Activated CD4-positive, alpha-beta memory T cell treated with anti-CD3 and anti-CD28 coated beads, Interleukin-2, amount 10 ng/mL, durations not matched to agents 7 days and 5 days (primary cell): ENCODE results near the gene LTBP3. TPM values are rescaled to one million over a fixed set of nuclear protein-coding genes. Genes with fewer than 3 reads are reported as not detected.

Experiments
- CTCF ChIA-PET: fragments of 350-600 bp; sonication (Branson Sonifier 250); formaldehyde crosslinking; loops from one replicate; lab custom pipeline; 2021; ENCODE audit warnings: antibody characterized with exemption, inconsistent platforms; lab: Charles Lee
- POLR2A ChIA-PET: fragments of 350-600 bp; sonication (Branson Sonifier 250); formaldehyde crosslinking; loops from one replicate; lab custom pipeline; 2021; ENCODE audit warnings: antibody characterized with exemption; lab: Charles Lee
- DNase-seq: peaks from one replicate; pipeline ENCODE4 v3.0.0-alpha.2; 2020
- H3K27ac Mint-ChIP-seq: one replicate; pipeline ENCODE4 v1.8.0; 2021; ENCODE audit warnings: mild to moderate bottlenecking, mixed read lengths
- H3K27me3 Mint-ChIP-seq: one replicate; pipeline ENCODE4 v1.8.0; 2021; ENCODE audit warnings: mixed read lengths
- H3K36me3 Mint-ChIP-seq: one replicate; pipeline ENCODE4 v1.8.0; 2021; ENCODE audit warnings: low read depth, mixed read lengths
- H3K4me1 Mint-ChIP-seq: one replicate; pipeline ENCODE4 v1.8.0; 2021; ENCODE audit warnings: mixed read lengths
- H3K4me3 Mint-ChIP-seq: one replicate; pipeline ENCODE4 v1.8.0; 2021; ENCODE audit warnings: mild to moderate bottlenecking, mixed read lengths
- H3K9me3 Mint-ChIP-seq: one replicate; pipeline ENCODE4 v1.8.0; 2021; ENCODE audit warnings: mixed read lengths
- total RNA-seq, 2 experiments: library from RNA; stranded (reverse); gene quantifications; one replicate each; pipeline ENCODE4 v1.2.3, GENCODE V29; 2021

Gene LTBP3
- total RNA-seq, 2 experiments from 2014 or later, result 55.4 to 60.0 TPM

DNA sequence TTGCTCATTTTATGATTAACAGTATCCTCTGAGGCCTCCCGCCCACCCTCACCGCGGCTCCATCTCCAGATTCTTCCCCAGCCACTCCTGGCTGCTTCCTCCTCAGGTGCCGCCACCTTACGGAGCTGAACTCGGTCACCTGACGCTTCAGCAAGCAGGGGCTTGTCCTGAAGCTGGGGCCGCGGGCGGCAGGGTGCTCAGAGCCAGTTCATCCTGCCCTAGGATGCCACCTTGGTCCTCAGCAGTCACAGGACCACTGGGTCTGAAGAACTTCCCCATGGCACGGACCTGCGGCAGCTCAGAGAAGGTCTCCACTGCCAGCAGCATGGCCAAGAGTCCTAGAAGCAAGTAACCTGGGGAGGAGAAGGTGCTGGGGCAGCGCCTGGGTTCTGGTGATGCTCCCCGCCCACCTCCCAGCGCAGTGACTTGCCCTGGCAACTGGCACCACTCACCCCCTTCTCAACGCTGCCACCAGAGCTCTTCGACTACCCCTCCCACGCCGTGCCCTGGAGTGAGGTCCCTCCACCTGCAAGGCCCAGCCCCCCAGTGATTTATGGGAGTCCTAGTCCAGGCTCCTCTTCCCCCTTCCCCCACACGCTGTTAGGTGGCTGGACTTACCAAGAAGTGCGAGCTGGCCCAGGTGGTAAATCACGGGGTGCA, 34.8 kb upstream of the LTBP3 start:
- H3K4me1 Mint-ChIP-seq, result peaks cover 41% of the 10 kb centered on the region
- ChIA-PET POLR2A (interaction anchor here (0.7 to 8.9 kb wide), 9 partner anchors 10 to 52 kb away, joined by 3 to 65 read pairs (median 10); partner anchors contain the start of genes EHBP1L1, FAM89B, MAP3K11 and PCNX3), CTCF (interaction anchor here (1.0 to 3.0 kb wide), 15 partner anchors 10 to 243 kb away, joined by 3 to 37 read pairs (median 8); partner anchors contain the start of genes EHBP1L1, FAM89B, MAP3K11 and PCNX3)
- no peak for DNase-seq
- no peaks in the 10 kb centered on the region for H3K9me3 Mint-ChIP-seq
- no peaks in the 10 kb centered on the region for H3K27me3 Mint-ChIP-seq
- H3K36me3 Mint-ChIP-seq, result peaks cover 33% of the 10 kb centered on the region
- H3K4me3 Mint-ChIP-seq, result no peak overlapping the region
- no peak overlapping the region for H3K27ac Mint-ChIP-seq

DNA sequence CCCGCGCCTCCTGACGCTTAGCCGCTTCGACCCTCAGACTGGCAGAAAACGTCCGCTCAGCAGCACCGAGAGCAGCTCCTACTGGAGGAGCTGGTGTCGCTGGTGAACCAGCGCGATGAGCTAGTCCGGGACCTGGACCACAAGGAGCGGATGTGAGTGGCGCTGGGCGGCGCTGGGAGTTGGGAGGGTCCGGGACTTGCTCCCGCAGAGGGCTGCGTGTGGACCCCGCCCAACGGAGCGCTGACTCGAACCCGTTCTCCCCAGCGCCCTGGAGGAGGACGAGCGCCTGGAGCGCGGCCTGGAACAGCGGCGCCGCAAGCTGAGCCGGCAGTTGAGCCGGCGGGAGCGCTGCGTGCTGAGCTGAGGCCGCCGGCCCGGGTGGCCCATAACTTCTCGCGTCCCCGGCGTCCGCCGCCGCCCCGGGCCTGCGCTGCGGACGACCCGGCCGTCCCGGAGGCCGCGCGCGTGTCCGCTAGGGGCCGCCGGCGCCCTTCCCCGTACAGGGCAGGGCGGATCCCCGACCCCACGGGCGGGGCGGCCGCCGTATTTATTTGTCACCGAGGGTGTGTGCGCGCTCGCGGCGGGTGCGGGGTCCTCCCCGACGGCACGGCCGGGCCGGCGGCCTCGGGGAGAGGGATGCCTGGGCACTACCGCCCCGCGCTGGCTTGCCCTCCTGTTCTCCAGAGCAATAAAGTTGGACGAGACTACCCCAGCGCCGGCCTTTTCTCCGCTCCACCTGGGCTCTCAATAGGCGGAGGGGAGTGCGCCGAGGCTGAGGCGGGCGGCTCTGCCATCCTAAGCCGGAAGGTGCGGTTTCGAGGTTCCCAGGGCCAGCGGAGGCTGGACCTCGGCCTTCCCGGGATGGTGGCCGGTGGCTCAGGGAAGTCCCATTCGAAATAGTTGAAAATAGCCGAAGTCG, 34.0 kb upstream of the LTBP3 start:
- CTCF ChIA-PET, result interaction anchor here (0.9 to 3.0 kb wide), 8 partner anchors 15 to 51 kb away, joined by 3 to 37 read pairs (median 12); partner anchors contain the start of genes EHBP1L1, FAM89B, SIPA1 and ZNRD2
- H3K4me1 Mint-ChIP-seq, result peaks cover 49% of the 10 kb centered on the region

GRCh38 chr11:65590240-65590738, 32.1 kb upstream of the LTBP3 start:
- Mint-ChIP-seq H3K4me3 (no peak overlapping the region), H3K9me3 (no peaks in the 10 kb centered on the region), H3K4me1 (peaks cover 50% of the 10 kb centered on the region), H3K27ac (peak overlapping the region; percentile 40), H3K36me3 (peaks cover 35% of the 10 kb centered on the region), H3K27me3 (no peaks in the 10 kb centered on the region)
- CTCF ChIA-PET, result interaction anchor here (1.2 to 5.6 kb wide), 3 partner anchors 13 to 49 kb away, joined by 12 to 60 read pairs (median 45); partner anchors contain the start of genes EHBP1L1, FAM89B and ZNRD2
- DNase-seq, result no peak
- POLR2A ChIA-PET, result interaction anchor here (1.1 to 8.9 kb wide), 3 partner anchors 13 to 23 kb away, joined by 5 to 96 read pairs (median 65); partner anchors contain the start of genes EHBP1L1, FAM89B and ZNRD2

More for the DNA sequence above, 34.0 kb upstream of the LTBP3 start:
- no peak for DNase-seq
- H3K27me3 Mint-ChIP-seq, result no peaks in the 10 kb centered on the region
- H3K4me3 Mint-ChIP-seq, result no peak overlapping the region
- POLR2A ChIA-PET, result interaction anchor here (1.2 to 8.9 kb wide), 6 partner anchors 17 to 90 kb away, joined by 3 to 65 read pairs (median 11); partner anchors contain the start of genes EHBP1L1, FAM89B, MAP3K11 and PCNX3
- no peak overlapping the region for H3K27ac Mint-ChIP-seq
- H3K36me3 Mint-ChIP-seq, result peaks cover 27% of the 10 kb centered on the region
- H3K9me3 Mint-ChIP-seq, result no peaks in the 10 kb centered on the region

DNA sequence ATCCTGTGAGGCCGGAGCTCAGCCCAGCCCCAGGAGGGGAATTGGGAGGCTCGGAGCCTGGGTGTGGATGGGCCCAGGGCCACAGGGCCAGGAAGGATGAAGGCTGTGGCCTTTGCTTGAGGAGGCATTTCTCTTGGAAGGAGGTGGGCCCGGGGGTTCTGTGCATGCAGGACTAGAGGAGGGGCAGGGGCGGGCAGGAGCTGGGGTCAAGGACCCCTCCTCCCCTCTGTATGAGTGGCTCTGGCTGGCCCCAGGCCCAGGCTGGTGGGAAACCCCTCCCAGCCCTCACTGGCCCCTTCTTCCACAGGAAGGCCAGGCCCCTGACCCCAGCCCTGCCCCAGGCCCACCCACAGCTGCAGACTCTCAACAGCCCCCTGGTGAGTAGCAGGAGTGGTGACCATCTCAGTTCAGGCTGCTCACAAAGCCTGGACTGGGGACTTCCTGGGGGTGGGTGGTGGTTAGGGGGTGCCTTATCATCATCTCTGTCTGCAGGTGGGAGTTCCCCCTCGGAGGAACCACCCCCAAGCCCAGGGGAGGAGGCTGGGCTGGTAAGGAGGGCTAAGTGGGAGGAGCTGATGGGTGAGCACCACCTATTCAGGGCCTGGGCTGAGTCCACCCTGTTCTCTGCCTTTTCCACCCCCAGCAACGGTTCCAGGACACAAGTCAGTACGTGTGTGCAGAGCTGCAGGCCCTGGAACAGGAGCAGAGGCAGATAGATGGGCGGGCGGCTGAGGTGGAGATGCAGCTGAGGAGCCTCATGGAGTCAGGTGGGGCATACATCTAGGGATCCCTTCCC, 31.5 kb upstream of the LTBP3 start:
- ChIA-PET POLR2A (interaction anchor here (1.1 to 8.9 kb wide), 9 partner anchors 13 to 82 kb away, joined by 3 to 96 read pairs (median 9); partner anchors contain the start of genes EHBP1L1, FAM89B, MAP3K11 and PCNX3), CTCF (interaction anchor here (0.6 to 5.6 kb wide), 9 partner anchors 12 to 225 kb away, joined by 3 to 60 read pairs (median 12); partner anchors contain the start of genes EHBP1L1, FAM89B, MAP3K11 and PCNX3)
- no peak for DNase-seq
- H3K27me3 Mint-ChIP-seq, result no peaks in the 10 kb centered on the region
- H3K36me3 Mint-ChIP-seq, result peaks cover 33% of the 10 kb centered on the region
- H3K4me3 Mint-ChIP-seq, result no peak overlapping the region
- H3K27ac Mint-ChIP-seq, result peak overlapping the region; percentile 52
- H3K9me3 Mint-ChIP-seq, result no peaks in the 10 kb centered on the region
- H3K4me1 Mint-ChIP-seq, result peaks cover 44% of the 10 kb centered on the region

- H3K27me3 Mint-ChIP-seq, result no peaks in the 10 kb centered on the region
Observed at GRCh38 chr11:65588199-65589054, 30.3 kb upstream of the LTBP3 start.

DNA sequence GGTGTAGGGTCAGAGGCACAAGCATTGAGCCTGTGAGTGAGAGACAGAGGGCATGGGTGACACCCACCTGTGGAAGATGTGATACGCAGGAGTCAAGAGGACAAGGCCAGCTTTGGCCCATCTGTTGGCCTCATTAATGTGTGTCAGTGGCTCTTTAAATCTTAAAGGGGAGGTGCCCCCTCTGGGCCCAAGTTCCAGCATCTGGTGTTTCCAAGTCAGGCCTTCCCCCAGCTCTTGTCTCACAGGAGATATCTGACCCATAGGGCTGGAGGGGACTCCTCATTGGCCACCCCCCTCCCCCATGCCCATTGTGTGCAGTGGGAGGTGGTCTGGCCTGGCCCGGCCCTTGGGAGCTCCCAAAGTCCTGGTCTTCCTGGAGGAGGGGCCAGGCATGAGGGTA, 28.5 kb upstream of the LTBP3 start:
- POLR2A ChIA-PET, result interaction anchor here (0.9 to 8.9 kb wide), 7 partner anchors 10 to 162 kb away, joined by 3 to 96 read pairs (median 3); partner anchors contain the start of genes EHBP1L1, FAM89B, SIPA1 and ZNRD2
- H3K27me3 Mint-ChIP-seq, result no peaks in the 10 kb centered on the region
- DNase-seq, result no peak
- peaks cover 57% of the 10 kb centered on the region for H3K36me3 Mint-ChIP-seq
- H3K4me1 Mint-ChIP-seq, result peaks cover 56% of the 10 kb centered on the region
- CTCF ChIA-PET, result interaction anchor here (0.6 to 5.6 kb wide), 10 partner anchors 9 to 802 kb away, joined by 3 to 60 read pairs (median 3); partner anchors contain the start of genes EHBP1L1, FAM89B, KCNK7 and ZNRD2
- no peak overlapping the region for H3K4me3 Mint-ChIP-seq
- peak overlapping the region; percentile 95 for H3K27ac Mint-ChIP-seq
- H3K9me3 Mint-ChIP-seq, result no peaks in the 10 kb centered on the region

More at GRCh38 chr11:65588199-65589054, 30.3 kb upstream of the LTBP3 start:
- Mint-ChIP-seq H3K27ac (peak overlapping the region; percentile 95), H3K9me3 (no peaks in the 10 kb centered on the region), H3K4me1 (peaks cover 43% of the 10 kb centered on the region), H3K4me3 (peak overlapping the region; percentile 44), H3K36me3 (peaks cover 41% of the 10 kb centered on the region)
- CTCF ChIA-PET, result interaction anchor here (0.6 to 5.6 kb wide), 24 partner anchors 7 to 1582 kb away, joined by 3 to 60 read pairs (median 4); partner anchors contain the start of genes EHBP1L1, FAM89B, KCNK7 and MAP3K11
- POLR2A ChIA-PET, result interaction anchor here (0.8 to 8.9 kb wide), 20 partner anchors 9 to 201 kb away, joined by 3 to 96 read pairs (median 4); partner anchors contain the start of genes EHBP1L1, FAM89B, FRMD8 and MALAT1
- DNase-seq, result peak; percentile 83

GRCh38 chr11:65586247-65586630, 28.1 kb upstream of the LTBP3 start:
- POLR2A ChIA-PET, result interaction anchor here (0.9 to 8.9 kb wide), 5 partner anchors 9 to 51 kb away, joined by 3 to 96 read pairs (median 3); partner anchors contain the start of genes EHBP1L1, FAM89B, SIPA1 and ZNRD2
- Mint-ChIP-seq H3K36me3 (peaks cover 57% of the 10 kb centered on the region), H3K27me3 (no peaks in the 10 kb centered on the region), H3K9me3 (no peaks in the 10 kb centered on the region), H3K4me3 (no peak overlapping the region), H3K27ac (peak overlapping the region; percentile 95), H3K4me1 (peaks cover 56% of the 10 kb centered on the region)
- DNase-seq, result no peak
- CTCF ChIA-PET, result interaction anchor here (2.1 to 5.6 kb wide), 2 partner anchors 9 to 10 kb away, joined by 7 to 60 read pairs; partner anchors contain the start of genes EHBP1L1 and KCNK7

DNA sequence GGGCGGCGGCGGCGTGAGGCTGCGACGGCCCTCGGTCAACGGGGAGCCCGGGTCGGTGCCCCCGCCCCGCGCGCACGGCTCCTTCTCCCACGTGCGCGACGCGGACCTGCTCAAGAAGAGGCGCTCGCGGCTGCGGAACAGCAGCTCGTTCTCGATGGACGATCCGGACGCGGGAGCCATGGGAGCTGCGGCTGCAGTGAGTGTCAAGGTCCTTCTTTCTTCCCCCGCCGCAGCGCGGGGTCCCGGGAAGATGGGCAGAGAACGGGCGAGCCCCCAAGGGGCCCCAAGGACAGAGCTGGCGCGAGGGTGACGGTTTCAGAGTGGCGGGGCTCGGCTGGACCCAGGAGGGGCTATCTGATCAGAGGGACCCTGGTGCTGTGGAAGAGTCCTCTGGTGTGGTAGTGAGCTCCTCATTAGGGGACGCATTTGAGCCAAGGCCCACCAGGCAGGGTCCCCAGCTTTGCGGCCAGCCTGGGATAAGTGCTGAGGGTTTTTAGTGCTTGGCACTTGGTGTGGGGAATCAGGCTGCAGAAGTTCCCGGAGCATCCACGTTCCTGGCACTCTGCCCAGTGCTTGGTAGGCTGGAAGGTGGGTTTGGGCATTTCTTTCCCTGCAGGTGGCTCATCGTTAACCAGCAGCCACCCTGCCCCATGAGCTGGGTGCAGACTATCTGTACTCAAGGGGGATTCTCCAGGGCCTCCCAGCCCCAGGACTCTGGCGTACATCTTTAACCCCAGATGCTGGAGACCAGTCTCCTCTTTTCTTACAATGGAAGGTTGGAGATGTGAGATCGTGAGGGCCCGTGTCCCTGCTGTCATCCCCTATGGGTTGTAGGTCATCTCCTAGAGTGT, 27.5 kb upstream of the LTBP3 start:
- peaks cover 56% of the 10 kb centered on the region for H3K4me1 Mint-ChIP-seq
- H3K36me3 Mint-ChIP-seq, result peaks cover 60% of the 10 kb centered on the region
- DNase-seq, result no peak
- ChIA-PET CTCF (interaction anchor here (5.6 kb wide), 1 partner anchor 8 kb away, joined by 60 read pairs; the partner anchor contains the start of gene EHBP1L1), POLR2A (interaction anchor here (1.4 to 8.9 kb wide), 3 partner anchors 9 to 52 kb away, joined by 3 to 96 read pairs (median 65); partner anchors contain the start of genes EHBP1L1, FAM89B, SIPA1 and ZNRD2)
- H3K9me3 Mint-ChIP-seq, result no peaks in the 10 kb centered on the region
- H3K4me3 Mint-ChIP-seq, result no peak overlapping the region
- H3K27me3 Mint-ChIP-seq, result no peaks in the 10 kb centered on the region
- H3K27ac Mint-ChIP-seq, result peak overlapping the region; percentile 95

GRCh38 chr11:65584723-65585171, 26.6 kb upstream of the LTBP3 start:
- H3K4me3 Mint-ChIP-seq, result no peak overlapping the region
- H3K9me3 Mint-ChIP-seq, result no peaks in the 10 kb centered on the region
- CTCF ChIA-PET, result interaction anchor here (1.2 to 5.6 kb wide), 2 partner anchors 8 to 10 kb away, joined by 5 to 60 read pairs; partner anchors contain the start of gene EHBP1L1
- H3K27ac Mint-ChIP-seq, result no peak overlapping the region
- no peak for DNase-seq
- no peaks in the 10 kb centered on the region for H3K27me3 Mint-ChIP-seq
- peaks cover 62% of the 10 kb centered on the region for H3K4me1 Mint-ChIP-seq
- POLR2A ChIA-PET, result interaction anchor here (1.3 to 8.9 kb wide), 3 partner anchors 9 to 19 kb away, joined by 3 to 65 read pairs (median 8); partner anchors contain the start of genes EHBP1L1, FAM89B and ZNRD2
- H3K36me3 Mint-ChIP-seq, result peaks cover 61% of the 10 kb centered on the region
